Endothelial cell of umbilical vein (primary cell): Measurements from ENCODE around the gene FBLN7. TPM values are rescaled to one million over a fixed set of nuclear protein-coding genes. Genes with fewer than 3 reads are reported as not detected.

Source experiments
- BruUV-seq: library from RNA; stranded (reverse); fragments of 400-500 nt; replicated peaks from 2 replicates; lab custom pipeline; 2021; lab: Mats Ljungman, UMichigan
- CTCF ChIA-PET: fragments of 300-600, 350-600 bp; sonication (Branson Sonifier 250); formaldehyde crosslinking; loops from one replicate; lab custom pipeline; 2021; ENCODE audit warnings: antibody characterized with exemption, inconsistent platforms; lab: Charles Lee
- POLR2A ChIA-PET: fragments of 300-600, 350-600 bp; sonication (Branson Sonifier 250); formaldehyde crosslinking; loops from one replicate; lab custom pipeline; 2021; ENCODE audit warnings: antibody characterized with exemption, inconsistent platforms; lab: Charles Lee
- DNase-seq: peaks from one replicate; pipeline ENCODE4 v3.0.0-alpha.2; 2011; ENCODE audit warnings: low read depth, low spot score
- FAIRE-seq: peaks from 2 replicates; lab custom pipeline; 2011; peaks lifted over from hg19 to GRCh38; lab: Jason Lieb, UNC
- H2AFZ ChIP-seq: 2 replicates; pipeline ENCODE4 v1.6.0; 2012; ENCODE audit warnings: low read depth, low read length, control low read depth, inconsistent platforms
- H3K27ac ChIP-seq: 2 replicates; pipeline ENCODE4 v1.5.1; 2011; ENCODE audit warnings: low read depth, mild to moderate bottlenecking, control low read depth, low read length, moderate library complexity; ENCODE audit not compliant: insufficient read depth
- H3K27me3 ChIP-seq, 2 experiments: 2 replicates each; pipeline versions ENCODE4 v1.6.0 to v1.6.1; 2011; ENCODE audit warnings: low read length in 2 of 2, mixed read lengths in 1 of 2; ENCODE audit not compliant: control insufficient read depth in 2 of 2, insufficient read depth in 2 of 2
- H3K36me3 ChIP-seq, 2 experiments: 2 replicates in 1 of 2; 3 replicates in 1 of 2; pipeline ENCODE4 v1.5.1; 2011; ENCODE audit warnings: low read length in 2 of 2, mild to moderate bottlenecking in 1 of 2, moderate library complexity in 1 of 2; ENCODE audit not compliant: control insufficient read depth in 2 of 2, insufficient read depth in 2 of 2; ENCODE audit errors: extremely low read depth in 1 of 2
- H3K4me1 ChIP-seq: 3 replicates; pipeline ENCODE4 v1.5.1; 2011; ENCODE audit warnings: mild to moderate bottlenecking, low read length; ENCODE audit not compliant: control insufficient read depth, insufficient read depth; ENCODE audit errors: extremely low read depth
- H3K4me2 ChIP-seq: 2 replicates; pipeline ENCODE4 v1.6.1; 2011; ENCODE audit warnings: low read length, control low read depth, mixed read lengths; ENCODE audit not compliant: insufficient read depth
- H3K4me3 ChIP-seq, 3 experiments: fragments of 200-600 bp in 1 of 3; sonication (generic), shearing (Covaris generic) in 1 of 3; replicated peaks in 1 of 3; 2 replicates each; pipeline ENCODE4 v1.5.1; 2011 to 2016; ENCODE audit warnings: control low read depth in 3 of 3, low read length in 3 of 3, mild to moderate bottlenecking in 2 of 3, inconsistent platforms in 1 of 3, low read depth in 1 of 3, moderate library complexity in 1 of 3; ENCODE audit not compliant: insufficient read depth in 1 of 3
- H3K79me2 ChIP-seq: 2 replicates; pipeline ENCODE4 v1.6.0; 2012; ENCODE audit warnings: low read length, inconsistent platforms; ENCODE audit not compliant: control insufficient read depth, insufficient read depth
- H3K9ac ChIP-seq: replicated peaks from 2 replicates; pipeline ENCODE3; 2011; ENCODE audit warnings: low read length, control low read depth; ENCODE audit not compliant: insufficient read depth; ENCODE audit errors: extremely low read depth
- H3K9me1 ChIP-seq: replicated peaks from 3 replicates; pipeline ENCODE4 v1.6.0; 2011; ENCODE audit warnings: mild to moderate bottlenecking, low read length; ENCODE audit not compliant: control insufficient read depth, insufficient read depth; ENCODE audit errors: extremely low read depth
- H3K9me3 ChIP-seq: replicated peaks from 2 replicates; pipeline ENCODE4 v1.5.1; 2012; ENCODE audit warnings: low read length, inconsistent platforms; ENCODE audit not compliant: control insufficient read depth, insufficient read depth
- H4K20me1 ChIP-seq: replicated peaks from 2 replicates; pipeline ENCODE3; 2011; ENCODE audit warnings: mild to moderate bottlenecking, low read length; ENCODE audit not compliant: control insufficient read depth, insufficient read depth; ENCODE audit errors: extremely low read depth
- CTCF ChIP-seq, 2 donors: IDR thresholded peaks; 1 replicate in 1 of 2; 2 replicates in 1 of 2; pipeline ENCODE4 v1.5.1; 2011; ENCODE audit warnings: low read length in 2 of 2, mild to moderate bottlenecking in 2 of 2, moderate library complexity in 2 of 2, control low read depth in 1 of 2, inconsistent platforms in 1 of 2, low read depth in 1 of 2; ENCODE audit not compliant: insufficient read depth in 1 of 2; ENCODE audit errors: extremely low read depth in 1 of 2
- EZH2 ChIP-seq: IDR thresholded peaks from 2 replicates; pipeline ENCODE4 v1.6.1; 2012; ENCODE audit warnings: borderline replicate concordance, low read depth, mild to moderate bottlenecking, moderate library complexity, low read length, inconsistent platforms; ENCODE audit not compliant: severe bottlenecking
- FOS ChIP-seq: IDR thresholded peaks from 2 replicates; pipeline ENCODE4 v1.6.1; 2011; ENCODE audit warnings: mild to moderate bottlenecking, low read length, moderate library complexity, borderline replicate concordance; ENCODE audit not compliant: insufficient read depth
- GATA2 ChIP-seq: IDR thresholded peaks from 2 replicates; pipeline ENCODE4 v1.7.0; 2011; ENCODE audit warnings: low read depth, mild to moderate bottlenecking, moderate library complexity, mixed read lengths, low read length; ENCODE audit not compliant: insufficient read length, insufficient read depth
- MAX ChIP-seq: IDR thresholded peaks from 2 replicates; pipeline ENCODE4 v1.6.1; 2011; ENCODE audit not compliant: insufficient read depth, insufficient read length
- POLR2A ChIP-seq: IDR thresholded peaks from 2 replicates; pipeline ENCODE4 v1.6.1; 2012; ENCODE audit warnings: low read depth, mild to moderate bottlenecking, control low read depth, low read length
- POLR2AphosphoS5 ChIP-seq: IDR thresholded peaks from 2 replicates; pipeline ENCODE4 v1.6.1; 2012; ENCODE audit warnings: low read depth, mild to moderate bottlenecking, control low read depth, low read length, moderate library complexity; ENCODE audit not compliant: insufficient read depth
- dilution Hi-C: fragments of 300-500 bp; cut with MboI; formaldehyde crosslinking; loops from one replicate; pipeline ENCODE4 v1.15.0; 2019; ENCODE audit warnings: low sequenced_read_pairs; ENCODE audit not compliant: extremely low pct_ligation_motif_present
- intact Hi-C: fragments of 100-400 bp; cut with micrococcal nuclease; formaldehyde crosslinking; loops from one replicate; pipeline ENCODE4 v1.10.0; 2022
- polyA plus RNA-seq, 4 experiments: library from polyadenylated mRNA; depleted of rRNA in 3 of 4; stranded (reverse) in 3 of 4; unstranded in 1 of 4; fragments of >200 nt; gene quantifications; 2 replicates each; pipeline versions ENCODE4 v1.2.1 to v1.2.3, GENCODE V29; 2011 to 2012; ENCODE audit warnings: missing spikeins in 1 of 4
- total RNA-seq: library from RNA; stranded (reverse); gene quantifications from 2 replicates; pipeline ENCODE4 v1.2.3, GENCODE V29; 2021

The FBLN7 gene
- total and polyA plus RNA-seq, 2 donors (not counting 3 experiments of a cell fraction or from before 2014, with no cell fraction given), result 3.1 to 3.3 TPM

- TF ChIP-seq GATA2 (no peak), FOS (no peak), MAX (no peak), CTCF (IDR thresholded peaks at IDR 0.05; ENCODE audit: extremely low read depth in 1 of 2, insufficient read depth in 1 of 2, low read depth in 1 of 2, low read length in 2 of 2) (no peak), POLR2A (no peak), EZH2 (no peak), POLR2AphosphoS5 (no peak)
- H3K4me2 ChIP-seq, result no peak overlapping the region
- no peak for DNase-seq
- no peak for FAIRE-seq
- no peaks in the 10 kb centered on the region for H4K20me1 ChIP-seq
- no peak overlapping the region for H3K4me3 ChIP-seq
- no peaks in the 10 kb centered on the region for H3K9me3 ChIP-seq
- ChIA-PET CTCF (interaction anchor here (1.4 kb wide), 1 partner anchor 10 kb away, joined by 3 read pairs; no protein-coding TSS in a partner anchor), POLR2A (no interaction called here)
- intact Hi-C loops (no loop called here), dilution Hi-C loops (no loop called here)
- no peaks in the 10 kb centered on the region for H3K36me3 ChIP-seq
- no peaks in the 10 kb centered on the region for H3K9me1 ChIP-seq
- no peak overlapping the region for H2AFZ ChIP-seq
- H3K27ac ChIP-seq, result no peak overlapping the region
- H3K4me1 ChIP-seq, result peaks cover under 1% of the 10 kb centered on the region
- no peak overlapping the region for H3K9ac ChIP-seq
- no TSS peak for BruUV-seq
- H3K27me3 ChIP-seq, result no peaks in the 10 kb centered on the region
- no peaks in the 10 kb centered on the region for H3K79me2 ChIP-seq
Measured at GRCh38 chr2:112144966-112145365, 6.8 kb downstream of the FBLN7 start.
